Right lung (tissue), 10 donors: ENCODE data around the gene PLCD3. TPM values are rescaled to one million over a fixed set of nuclear protein-coding genes. Genes with fewer than 3 reads are reported as not detected.

Experiments used
- DNase-seq, 2 donors: peaks; one replicate each; pipeline ENCODE4 v3.0.0-alpha.2; 2013
- long read RNA-seq, 8 donors: transcript quantifications; one replicate each; lab custom pipeline, GENCODE V29; 2026
- polyA plus RNA-seq, 5 donors: library from polyadenylated mRNA; unstranded; fragments of 120-200 nt; gene quantifications; one replicate each; pipeline versions ENCODE4 v1.2.1 to v1.2.3, GENCODE V29; 2013; ENCODE audit warnings: inconsistent platforms in 1 of 5, low replicate concordance in 1 of 5; ENCODE audit not compliant: insufficient read length in 5 of 5, insufficient read depth in 1 of 5

PLCD3 gene
- polyA plus RNA-seq: 10 to 100 TPM; 12.0 to 26.9 (median 13.4) TPM
- long read RNA-seq, donor 1, partial matches to known transcripts: 12 of 12 reads
- long read RNA-seq, donor 1, other reads (novel, unspliced or antisense): 0 of 12 reads
- long read RNA-seq, donor 2, full-length matches to known transcripts: 1 of 1 reads
- long read RNA-seq, donor 2, partial matches to known transcripts: 0 of 1 reads
- long read RNA-seq, donor 2, other reads (novel, unspliced or antisense): 0 of 1 reads
- long read RNA-seq, donor 3: 0 reads
- long read RNA-seq, donor 4, partial matches to known transcripts: 9 of 9 reads
- long read RNA-seq, donor 4, other reads (novel, unspliced or antisense): 0 of 9 reads
- long read RNA-seq, donor 5: 0 reads
- long read RNA-seq, donor 6: 0 reads
- long read RNA-seq, donor 7, partial matches to known transcripts: 0 of 1 reads
- long read RNA-seq, donor 7, other reads (novel, unspliced or antisense): 0 of 1 reads
- long read RNA-seq, donor 8: 0 reads

GRCh38 chr17:45132320-45132571, at the start of gene PLCD3:
Gene PLCD3 (minus strand): TSS chr17:45132515. CDS start chr17:45132410, 105 bp downstream.
- DNase-seq: no peak

GRCh38 chr17:45177563-45177962, 45.2 kb upstream of the PLCD3 start:
- DNase-seq: no peak

GRCh38 chr17:45175759-45176115, 43.4 kb upstream of the PLCD3 start:
- DNase-seq: no peak

GRCh38 chr17:45172541-45173286, 40.4 kb upstream of the PLCD3 start:
- DNase-seq: peak; percentile 71 to 73

- no peak for DNase-seq
Measured at GRCh38 chr17:45172232-45172540, 39.9 kb upstream of the PLCD3 start.

GRCh38 chr17:45171338-45172231, 39.3 kb upstream of the PLCD3 start:
- DNase-seq: peak; percentile 41 to 61

GRCh38 chr17:45170931-45171337, 38.6 kb upstream of the PLCD3 start:
- peak in 1 of 2 donors; percentile 34 for DNase-seq

GRCh38 chr17:45170280-45170930, 38.1 kb upstream of the PLCD3 start:
- DNase-seq: no peak

- no peak for DNase-seq
Measured at GRCh38 chr17:45168991-45169752, 36.9 kb upstream of the PLCD3 start.

- DNase-seq: no peak
Measured at GRCh38 chr17:45164734-45165269, 32.5 kb upstream of the PLCD3 start.

GRCh38 chr17:45162025-45162687, 29.8 kb upstream of the PLCD3 start:
- no peak for DNase-seq

- peak; percentile 100 for DNase-seq
Measured at GRCh38 chr17:45161288-45162024, 29.1 kb upstream of the PLCD3 start, which contains the start of gene HEXIM2. Gene HEXIM2 (plus strand): TSS chr17:45161875. CDS start chr17:45162794, 919 bp downstream.

- DNase-seq: peak; percentile 79 to 80
Measured at GRCh38 chr17:45160447-45161287, 28.4 kb upstream of the PLCD3 start.

- no peak for DNase-seq
Measured at GRCh38 chr17:45156242-45156641, 23.9 kb upstream of the PLCD3 start.

GRCh38 chr17:45155483-45155882, 23.2 kb upstream of the PLCD3 start:
- peak in 1 of 2 donors; percentile 40 for DNase-seq

GRCh38 chr17:45155029-45155428, 22.7 kb upstream of the PLCD3 start:
- DNase-seq: no peak

GRCh38 chr17:45150911-45151809, 18.8 kb upstream of the PLCD3 start:
- DNase-seq: peak in 1 of 2 donors; percentile 52
